Loucy (cell line): ENCODE data around the gene KIR2DL3.

Experiments
- EZH2phosphoT487 ChIP-seq: fragments of 200-600 bp; IDR thresholded peaks from 2 replicates; pipeline ENCODE4 v1.6.1; 2018; ENCODE audit warnings: antibody characterized with exemption, mild to moderate bottlenecking, moderate library complexity, borderline replicate concordance
- TF ChIP-seq, protein P1 (sequence below): fragments of 200-600 bp; sonication (generic); conservative IDR thresholded peaks from 2 replicates; pipeline ENCODE4 v1.5.1; 2014; ENCODE audit warnings: mild to moderate bottlenecking, antibody characterized with exemption, low read length

DNA sequence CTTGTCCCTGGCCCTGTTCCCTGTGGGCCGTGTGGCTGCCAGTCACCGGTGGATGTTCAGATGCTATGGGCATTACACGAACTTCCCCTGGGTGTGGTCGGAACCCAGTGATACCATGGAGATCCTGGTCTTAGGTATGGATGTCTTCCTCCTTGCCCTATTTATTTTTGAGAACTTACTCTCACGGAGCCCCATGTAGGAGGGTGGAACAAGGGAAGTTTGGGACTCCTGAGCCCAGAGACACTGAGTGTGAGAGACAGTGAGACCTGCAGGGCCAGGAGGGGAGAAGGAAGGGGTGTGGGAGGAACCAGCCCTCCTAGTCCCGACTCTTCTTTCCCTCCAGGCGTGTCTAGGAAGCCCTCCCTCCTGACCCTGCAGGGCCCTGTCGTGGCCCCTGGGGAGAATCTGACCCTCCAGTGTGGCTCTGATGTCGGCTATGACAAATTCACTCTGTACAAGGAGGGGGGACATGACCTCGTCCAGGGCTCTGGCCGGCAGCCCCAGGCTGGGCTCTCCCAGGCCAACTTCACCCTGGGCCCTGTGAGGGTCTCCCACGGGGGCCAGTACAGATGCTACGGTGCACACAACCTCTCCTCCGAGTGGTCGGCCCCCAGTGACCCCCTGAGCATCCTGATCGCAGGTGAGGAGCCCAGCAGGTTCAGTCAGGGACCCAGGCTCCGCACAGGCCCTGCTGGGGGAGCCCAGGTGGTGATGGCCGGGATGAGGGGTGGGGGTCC lies 28.9 kb upstream of the KIR2DL3 start:
- TF ChIP-seq, protein P1, sequence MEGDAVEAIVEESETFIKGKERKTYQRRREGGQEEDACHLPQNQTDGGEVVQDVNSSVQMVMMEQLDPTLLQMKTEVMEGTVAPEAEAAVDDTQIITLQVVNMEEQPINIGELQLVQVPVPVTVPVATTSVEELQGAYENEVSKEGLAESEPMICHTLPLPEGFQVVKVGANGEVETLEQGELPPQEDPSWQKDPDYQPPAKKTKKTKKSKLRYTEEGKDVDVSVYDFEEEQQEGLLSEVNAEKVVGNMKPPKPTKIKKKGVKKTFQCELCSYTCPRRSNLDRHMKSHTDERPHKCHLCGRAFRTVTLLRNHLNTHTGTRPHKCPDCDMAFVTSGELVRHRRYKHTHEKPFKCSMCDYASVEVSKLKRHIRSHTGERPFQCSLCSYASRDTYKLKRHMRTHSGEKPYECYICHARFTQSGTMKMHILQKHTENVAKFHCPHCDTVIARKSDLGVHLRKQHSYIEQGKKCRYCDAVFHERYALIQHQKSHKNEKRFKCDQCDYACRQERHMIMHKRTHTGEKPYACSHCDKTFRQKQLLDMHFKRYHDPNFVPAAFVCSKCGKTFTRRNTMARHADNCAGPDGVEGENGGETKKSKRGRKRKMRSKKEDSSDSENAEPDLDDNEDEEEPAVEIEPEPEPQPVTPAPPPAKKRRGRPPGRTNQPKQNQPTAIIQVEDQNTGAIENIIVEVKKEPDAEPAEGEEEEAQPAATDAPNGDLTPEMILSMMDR: no peak
- TF ChIP-seq EZH2phosphoT487: no peak
